ENCODE data around the gene SLC27A2. TPM values are rescaled to one million over a fixed set of nuclear protein-coding genes. Genes with fewer than 3 reads are reported as not detected.

The SLC27A2 gene
- total RNA-seq, 1 donor from 2014 or later = not detected

GRCh38 chr15:50232791-50233190, 50.8 kb downstream of the SLC27A2 start:
- DNase-seq (ENCODE audit: extremely low spot score, unreplicated experiment) = no peak
- Mint-ChIP-seq H3K27ac (ENCODE audit: unreplicated experiment) (no peak overlapping the region), H3K4me1 (ENCODE audit: unreplicated experiment) (no peaks in the 10 kb centered on the region), H3K9me3 (ENCODE audit: unreplicated experiment) (no peaks in the 10 kb centered on the region), H3K36me3 (ENCODE audit: unreplicated experiment) (no peaks in the 10 kb centered on the region), H3K27me3 (ENCODE audit: unreplicated experiment) (no peaks in the 10 kb centered on the region), H3K4me3 (ENCODE audit: unreplicated experiment) (no peak overlapping the region)
- no peak for TF ChIP-seq CTCF (IDR thresholded peaks at IDR 0.05)

DNA sequence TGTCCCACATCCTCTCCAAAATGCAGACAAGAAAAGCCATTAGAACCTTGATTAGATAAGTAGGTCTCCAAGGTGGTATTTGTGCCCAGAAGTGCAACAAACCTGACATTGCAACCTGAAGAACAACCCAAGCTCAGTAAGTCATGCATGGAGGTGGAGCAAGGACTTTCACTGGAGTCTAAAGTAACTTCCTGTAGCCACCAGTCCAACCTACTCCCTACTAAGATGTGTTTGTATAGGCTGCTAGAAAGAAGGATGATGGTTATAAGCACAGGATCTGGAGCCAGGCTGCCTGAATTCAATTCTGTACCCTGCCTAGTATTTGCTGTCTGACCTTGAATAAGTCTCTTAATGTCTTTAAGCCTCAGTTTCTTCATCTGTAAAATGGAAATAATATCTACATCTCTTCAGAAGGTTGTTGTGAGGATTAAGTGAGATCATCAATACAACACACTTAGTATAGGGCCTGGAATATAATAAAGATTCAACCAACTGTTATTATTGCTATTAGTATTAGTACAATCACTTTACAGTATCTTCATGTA, 51.3 kb downstream of the SLC27A2 start:
- Mint-ChIP-seq H3K4me3 (ENCODE audit: unreplicated experiment) (no peak overlapping the region), H3K4me1 (ENCODE audit: unreplicated experiment) (no peaks in the 10 kb centered on the region), H3K27me3 (ENCODE audit: unreplicated experiment) (no peaks in the 10 kb centered on the region), H3K36me3 (ENCODE audit: unreplicated experiment) (no peaks in the 10 kb centered on the region), H3K9me3 (ENCODE audit: unreplicated experiment) (no peaks in the 10 kb centered on the region), H3K27ac (ENCODE audit: unreplicated experiment) (no peak overlapping the region)
- no peak for DNase-seq (ENCODE audit: extremely low spot score, unreplicated experiment)
- TF ChIP-seq CTCF (IDR thresholded peaks at IDR 0.05) = no peak

DNA sequence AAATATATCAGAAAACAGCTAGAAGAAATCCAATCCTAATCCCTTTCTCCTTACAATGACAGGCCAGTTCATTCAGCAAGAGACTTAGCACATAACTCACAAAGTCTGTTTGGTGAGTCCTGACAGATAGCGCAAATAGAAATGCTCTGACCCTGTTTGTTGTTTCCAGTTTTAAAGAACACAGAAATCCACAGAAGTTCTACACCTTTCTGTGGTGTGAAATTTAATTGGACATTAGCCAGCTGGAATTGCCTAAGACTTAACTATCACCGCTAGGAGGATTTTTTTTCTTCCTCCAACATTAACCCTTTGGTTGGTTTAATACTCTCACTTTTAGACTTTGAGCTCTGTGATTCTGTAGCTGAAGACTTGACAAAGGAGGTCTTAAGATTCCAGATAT, 52.8 kb downstream of the SLC27A2 start:
- no peak for TF ChIP-seq CTCF (IDR thresholded peaks at IDR 0.05)
- H3K27me3 Mint-ChIP-seq (ENCODE audit: unreplicated experiment) = no peaks in the 10 kb centered on the region
- H3K9me3 Mint-ChIP-seq (ENCODE audit: unreplicated experiment) = no peaks in the 10 kb centered on the region
- no peak overlapping the region for H3K27ac Mint-ChIP-seq (ENCODE audit: unreplicated experiment)
- H3K36me3 Mint-ChIP-seq (ENCODE audit: unreplicated experiment) = no peaks in the 10 kb centered on the region
- no peak for DNase-seq (ENCODE audit: extremely low spot score, unreplicated experiment)
- H3K4me1 Mint-ChIP-seq (ENCODE audit: unreplicated experiment) = no peaks in the 10 kb centered on the region
- no peak overlapping the region for H3K4me3 Mint-ChIP-seq (ENCODE audit: unreplicated experiment)

DNA sequence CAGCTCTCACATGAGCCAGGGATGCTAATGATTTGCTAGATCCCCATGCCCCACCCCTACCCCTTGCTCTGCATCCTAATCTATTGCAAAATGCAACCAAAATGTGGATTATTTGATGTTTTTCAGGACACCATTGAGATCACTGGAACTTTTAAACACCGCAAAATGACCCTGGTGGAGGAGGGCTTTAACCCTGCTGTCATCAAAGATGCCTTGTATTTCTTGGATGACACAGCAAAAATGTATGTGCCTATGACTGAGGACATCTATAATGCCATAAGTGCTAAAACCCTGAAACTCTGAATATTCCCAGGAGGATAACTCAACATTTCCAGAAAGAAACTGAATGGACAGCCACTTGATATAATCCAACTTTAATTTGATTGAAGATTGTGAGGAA, 53.8 kb downstream of the SLC27A2 start:
- Mint-ChIP-seq H3K4me1 (ENCODE audit: unreplicated experiment) (no peaks in the 10 kb centered on the region), H3K9me3 (ENCODE audit: unreplicated experiment) (no peaks in the 10 kb centered on the region), H3K36me3 (ENCODE audit: unreplicated experiment) (no peaks in the 10 kb centered on the region), H3K4me3 (ENCODE audit: unreplicated experiment) (no peak overlapping the region), H3K27me3 (ENCODE audit: unreplicated experiment) (no peaks in the 10 kb centered on the region), H3K27ac (ENCODE audit: unreplicated experiment) (no peak overlapping the region)
- DNase-seq (ENCODE audit: extremely low spot score, unreplicated experiment) = no peak
- TF ChIP-seq CTCF (IDR thresholded peaks at IDR 0.05) = no peak

- Mint-ChIP-seq H3K4me1 (ENCODE audit: unreplicated experiment) (no peaks in the 10 kb centered on the region), H3K36me3 (ENCODE audit: unreplicated experiment) (no peaks in the 10 kb centered on the region), H3K9me3 (ENCODE audit: unreplicated experiment) (no peaks in the 10 kb centered on the region), H3K27me3 (ENCODE audit: unreplicated experiment) (no peaks in the 10 kb centered on the region), H3K27ac (ENCODE audit: unreplicated experiment) (no peak overlapping the region), H3K4me3 (ENCODE audit: unreplicated experiment) (no peak overlapping the region)
- no peak for TF ChIP-seq CTCF (IDR thresholded peaks at IDR 0.05)
- DNase-seq (ENCODE audit: extremely low spot score, unreplicated experiment) = no peak
Measured at GRCh38 chr15:50236433-50236832, 54.4 kb downstream of the SLC27A2 start.

Measured in osteocyte (in vitro differentiated cells).